Measurements from ENCODE around the gene KLK12.

Gene KLK12

GRCh38 chr19:51030631-51031030 lies 4.2 kb downstream of the KLK12 start (continued):
- TF ChIP-seq ZNF768 (tag by site-specific recombination; IDR thresholded peaks at IDR 0.05) (no peak), REST (tag by site-specific recombination; IDR thresholded peaks at IDR 0.05) (no peak), ZNF623 (tag by site-specific recombination; IDR thresholded peaks at IDR 0.05) (no peak), ZNF785 (tag by site-specific recombination; IDR thresholded peaks at IDR 0.05) (no peak)

- Histone ChIP-seq H3K4me1 (ENCODE audit: control insufficient read depth, insufficient read depth, low read length) (no peaks in the 10 kb centered on the region), H3K9me3 (ENCODE audit: control insufficient read depth, insufficient read depth, low read depth, low read length) (no peaks in the 10 kb centered on the region), H3K27ac (ENCODE audit: extremely low read depth, low read depth, low read length) (no peak overlapping the region), H3K36me3 (ENCODE audit: control insufficient read depth in 2 of 2, insufficient read depth in 1 of 2, low read length in 2 of 2) (no peaks in the 10 kb centered on the region), H3K4me3 (ENCODE audit: low read depth, low read length) (no peak overlapping the region)
- ChIA-PET CTCF (no interaction called here), POLR2A (no interaction called here)
- TF ChIP-seq BCL6B (tag by site-specific recombination; IDR thresholded peaks at IDR 0.05) (no peak), ZNF292 (tag by site-specific recombination; IDR thresholded peaks at IDR 0.05; ENCODE audit: borderline replicate concordance, low read depth) (no peak), GLI4 (tag by site-specific recombination; IDR thresholded peaks at IDR 0.05) (no peak), ZNF16 (tag by site-specific recombination; IDR thresholded peaks at IDR 0.05; ENCODE audit: low read depth) (no peak), ZNF639 (tag by site-specific recombination; IDR thresholded peaks at IDR 0.05) (no peak), ZNF335 (tag by site-specific recombination; conservative IDR thresholded peaks at IDR 0.05) (no peak), ZNF830 (tag by site-specific recombination; IDR thresholded peaks at IDR 0.05; ENCODE audit: low read depth) (no peak), BCL11A (tag by site-specific recombination; IDR thresholded peaks at IDR 0.05; ENCODE audit: low read depth) (no peak), ZNF2 (tag by site-specific recombination; IDR thresholded peaks at IDR 0.05) (no peak)
Measured at GRCh38 chr19:51029718-51030117, 5.1 kb downstream of the KLK12 start.

- Histone ChIP-seq H3K36me3 (ENCODE audit: control insufficient read depth in 2 of 2, insufficient read depth in 1 of 2, low read length in 2 of 2) (no peaks in the 10 kb centered on the region), H3K4me1 (ENCODE audit: control insufficient read depth, insufficient read depth, low read length) (no peaks in the 10 kb centered on the region), H3K27ac (ENCODE audit: extremely low read depth, low read depth, low read length) (no peak overlapping the region), H3K9me3 (ENCODE audit: control insufficient read depth, insufficient read depth, low read depth, low read length) (no peaks in the 10 kb centered on the region), H3K4me3 (ENCODE audit: low read depth, low read length) (no peak overlapping the region)
- POLR2A ChIA-PET, result no interaction called here
- CTCF ChIA-PET, result interaction anchor here (0.6 to 1.9 kb wide), 3 partner anchors 8 to 483 kb away, joined by 4 to 8 read pairs (median 6); no protein-coding TSS in a partner anchor
- no peak for TF ChIP-seq ZBTB11 (tag by site-specific recombination; conservative IDR thresholded peaks at IDR 0.05; ENCODE audit: low read depth)
- TF ChIP-seq ZNF274 (IDR thresholded peaks at IDR 0.05; ENCODE audit: low read length), result no peak
- no peak for TF ChIP-seq ZNF274 (tag by site-specific recombination; IDR thresholded peaks at IDR 0.05; ENCODE audit: borderline replicate concordance)
- no peak for TF ChIP-seq ZNF707 (tag by site-specific recombination; IDR thresholded peaks at IDR 0.05)
- no peak for TF ChIP-seq ZNF768 (tag by site-specific recombination; IDR thresholded peaks at IDR 0.05)
- TF ChIP-seq ZBTB10 (tag by site-specific recombination; IDR thresholded peaks at IDR 0.05), result no peak
- no peak for TF ChIP-seq ZNF362 (tag by site-specific recombination; IDR thresholded peaks at IDR 0.05)
Measured at GRCh38 chr19:51027873-51028272, 6.9 kb downstream of the KLK12 start.
